Stimulated activated CD4-positive, alpha-beta T cell treated with anti-CD3 and anti-CD28 coated beads, TNF-alpha, amount 100 ng/mL, for 24 hours (primary cell): Measurements from ENCODE around the gene PTPRE.

Source experiments
- DNase-seq, 3 experiments: peaks; one replicate each; pipeline ENCODE4 v3.0.0-alpha.2; 2020; ENCODE audit warnings: low read depth in 3 of 3

Gene PTPRE

GRCh38 chr10:127951861-127952574 lies 45.1 kb downstream of the PTPRE start:
- DNase-seq, result no peak

GRCh38 chr10:127952575-127952869 lies 45.6 kb downstream of the PTPRE start:
- no peak for DNase-seq

- no peak for DNase-seq
These were observed 46.0 kb downstream of the PTPRE start for GRCh38 chr10:127952918-127953317.

- DNase-seq, result no peak
These were observed 47.0 kb downstream of the PTPRE start for GRCh38 chr10:127953876-127954275.

- no peak for DNase-seq
These were observed 52.5 kb downstream of the PTPRE start for GRCh38 chr10:127959428-127959827.

- no peak for DNase-seq
These were observed 54.2 kb downstream of the PTPRE start for GRCh38 chr10:127961071-127961470.

- DNase-seq, result no peak
These were observed 55.3 kb downstream of the PTPRE start for GRCh38 chr10:127962205-127962604.

- no peak for DNase-seq
These were observed 56.2 kb downstream of the PTPRE start for GRCh38 chr10:127963136-127963535.

- no peak for DNase-seq
These were observed 57.7 kb downstream of the PTPRE start for GRCh38 chr10:127964621-127965020.

- DNase-seq, result no peak
These were observed 60.0 kb downstream of the PTPRE start for GRCh38 chr10:127966875-127967274.

- DNase-seq, result no peak
These were observed 61.1 kb downstream of the PTPRE start for GRCh38 chr10:127968027-127968441.

- no peak for DNase-seq
These were observed 61.8 kb downstream of the PTPRE start for GRCh38 chr10:127968659-127969058.

GRCh38 chr10:127971101-127971946 lies 64.4 kb downstream of the PTPRE start:
- DNase-seq, result no peak

- DNase-seq, result no peak
These were observed 65.2 kb downstream of the PTPRE start for GRCh38 chr10:127971963-127972615.

- no peak for DNase-seq
These were observed 66.0 kb downstream of the PTPRE start for GRCh38 chr10:127972751-127973357.

- no peak for DNase-seq
These were observed 66.9 kb downstream of the PTPRE start for GRCh38 chr10:127973791-127974311.

GRCh38 chr10:127974911-127975310 lies 68.0 kb downstream of the PTPRE start:
- DNase-seq, result no peak

GRCh38 chr10:127976286-127976685 lies 69.4 kb downstream of the PTPRE start:
- no peak for DNase-seq

GRCh38 chr10:127976701-127977356 lies 69.9 kb downstream of the PTPRE start:
- no peak for DNase-seq

GRCh38 chr10:127977357-127978009 lies 70.6 kb downstream of the PTPRE start:
- no peak for DNase-seq

- DNase-seq, result no peak
These were observed 71.6 kb downstream of the PTPRE start for GRCh38 chr10:127978481-127978880.
